GM23338 (cell line): ENCODE measurements around the gene PCYT2.

Experiments
- CREB1 ChIP-seq: fragments of 250-450 bp; sonication (Bioruptor Pico); IDR thresholded peaks from 2 replicates; pipeline ENCODE4 v1.5.0; 2020; ENCODE audit warnings: low read depth, mild to moderate bottlenecking, moderate library complexity
- CTCF ChIP-seq, 2 experiments: fragments of 200-600 bp in 1 of 2; sonication (generic) in 1 of 2; conservative IDR thresholded peaks; 2 replicates each; pipeline versions ENCODE4 v1.5.1 to v1.6.1; 2016 to 2017; ENCODE audit warnings: antibody characterized with exemption in 2 of 2, low read depth in 2 of 2, mild to moderate bottlenecking in 2 of 2, moderate library complexity in 1 of 2
- EZH2 ChIP-seq: fragments of 200-600 bp; sonication (generic); IDR thresholded peaks from one replicate; pipeline ENCODE4 v1.8.0; 2017; ENCODE audit warnings: antibody characterized with exemption, mild to moderate bottlenecking, low read depth; ENCODE audit not compliant: unreplicated experiment
- EZH2phosphoT487 ChIP-seq: fragments of 200-600 bp; sonication (generic); IDR thresholded peaks from one replicate; pipeline ENCODE4 v1.8.1; 2018; ENCODE audit warnings: antibody characterized with exemption; ENCODE audit not compliant: unreplicated experiment
- JUNB ChIP-seq: IDR thresholded peaks from one replicate; pipeline ENCODE4 v1.6.1; 2016; ENCODE audit warnings: antibody characterized with exemption; ENCODE audit not compliant: unreplicated experiment
- POLR2AphosphoS5 ChIP-seq: IDR thresholded peaks from 2 replicates; pipeline ENCODE4 v1.6.1; 2016; ENCODE audit warnings: antibody characterized with exemption, low read depth
- REST ChIP-seq: IDR thresholded peaks from one replicate; pipeline ENCODE4 v1.6.1; 2018; ENCODE audit warnings: antibody characterized with exemption; ENCODE audit not compliant: unreplicated experiment
- ZNF114 ChIP-seq: fragments of 250-450 bp; sonication (Bioruptor Pico); IDR thresholded peaks from 2 replicates; pipeline ENCODE4 v1.5.0; 2020; ENCODE audit warnings: mild to moderate bottlenecking, moderate library complexity

- TF ChIP-seq CTCF (conservative IDR thresholded peaks at IDR 0.05; ENCODE audit: low read depth in 2 of 2), result no peak
- TF ChIP-seq EZH2phosphoT487, result no peak
- no peak for TF ChIP-seq REST
- TF ChIP-seq POLR2AphosphoS5, result no peak
- no peak for TF ChIP-seq EZH2
- TF ChIP-seq JUNB, result no peak
- TF ChIP-seq CREB1 (CRISPR knock-in tag), result no peak
- no peak for TF ChIP-seq ZNF114 (CRISPR knock-in tag)
Observed at GRCh38 chr17:81923302-81924260, 12.4 kb upstream of the PCYT2 start.
